HG03196 (cell line): ENCODE results near the gene DISP2.

Source experiments
- ATAC-seq: cut with Tn5 transposase; IDR thresholded peaks from one replicate; pipeline ENCODE4 v1.9.1; 2021; ENCODE audit not compliant: unreplicated experiment

Gene DISP2

GRCh38 chr15:40361640-40362039 is 3.6 kb downstream of the DISP2 start:
- no peak for ATAC-seq

- ATAC-seq, result no peak
These were observed 5.6 kb downstream of the DISP2 start for GRCh38 chr15:40363611-40364010.

GRCh38 chr15:40364251-40364650 is 6.2 kb downstream of the DISP2 start:
- no peak for ATAC-seq

- ATAC-seq, result no peak
These were observed 7.0 kb downstream of the DISP2 start for GRCh38 chr15:40365016-40365415.

- ATAC-seq, result no peak
These were observed 7.8 kb downstream of the DISP2 start for GRCh38 chr15:40365624-40366456.

GRCh38 chr15:40366457-40367370 is 8.7 kb downstream of the DISP2 start:
- no peak for ATAC-seq

GRCh38 chr15:40367371-40367685 is 9.3 kb downstream of the DISP2 start:
- no peak for ATAC-seq

- peak; percentile 73 for ATAC-seq
These were observed 9.9 kb downstream of the DISP2 start for GRCh38 chr15:40367686-40368611.

- ATAC-seq, result no peak
These were observed 10.9 kb downstream of the DISP2 start for GRCh38 chr15:40368719-40369473.

- no peak for ATAC-seq
These were observed 11.5 kb downstream of the DISP2 start for GRCh38 chr15:40369474-40369869.

- ATAC-seq, result no peak
These were observed 12.0 kb downstream of the DISP2 start for GRCh38 chr15:40369971-40370370.

- no peak for ATAC-seq
These were observed 15.0 kb downstream of the DISP2 start for GRCh38 chr15:40372981-40373380.

GRCh38 chr15:40377606-40378005 is 19.6 kb downstream of the DISP2 start:
- no peak for ATAC-seq

GRCh38 chr15:40379374-40379773 is 21.4 kb downstream of the DISP2 start:
- ATAC-seq, result no peak

GRCh38 chr15:40379853-40380252 is 21.8 kb downstream of the DISP2 start:
- ATAC-seq, result no peak

GRCh38 chr15:40380636-40381035 is 22.6 kb downstream of the DISP2 start:
- no peak for ATAC-seq

GRCh38 chr15:40381818-40382529 is 24.0 kb downstream of the DISP2 start:
- ATAC-seq, result no peak

GRCh38 chr15:40382580-40383456 is 24.8 kb downstream of the DISP2 start, which contains the start of gene KNSTRN:
KNSTRN (plus strand) TSS chr15:40382721; CDS start chr15:40382836, 115 bp downstream.
- ATAC-seq, result peak; percentile 94

- no peak for ATAC-seq
These were observed 28.5 kb downstream of the DISP2 start for GRCh38 chr15:40386480-40386879.
